GM06990 (cell line): ENCODE data around the gene INVS.
A peak's percentile ranks its signal among the peaks of the same experiment; 100 is the strongest.
"Not testable (repeated sequence)": the region's sequence is repeated elsewhere in the genome, so short reads cannot be mapped to it uniquely, and the experiment has no call there.

Experiments used
- DNase-seq: peaks from one replicate; pipeline ENCODE4 v3.0.0-alpha.2; 2011; ENCODE audit not compliant: insufficient read length; ENCODE audit errors: extremely low read depth
- H3K27me3 ChIP-seq: replicated peaks from 2 replicates; pipeline ENCODE4 v1.6.0; 2011; ENCODE audit warnings: low read length; ENCODE audit not compliant: control insufficient read depth, insufficient read depth
- H3K36me3 ChIP-seq: 2 replicates; pipeline ENCODE4 v1.5.1; 2011; ENCODE audit warnings: low read length; ENCODE audit not compliant: control insufficient read depth, insufficient read depth
- H3K4me3 ChIP-seq: replicated peaks from 2 replicates; pipeline ENCODE4 v1.5.1; 2011; ENCODE audit warnings: low read depth, mild to moderate bottlenecking, control low read depth, low read length
- TF ChIP-seq, protein P1 (sequence below): IDR thresholded peaks from 2 replicates; pipeline ENCODE4 v1.5.1; 2011; ENCODE audit warnings: low read length, control low read depth, mild to moderate bottlenecking, inconsistent platforms; ENCODE audit not compliant: insufficient read depth, poor library complexity, severe bottlenecking

Gene INVS

DNA sequence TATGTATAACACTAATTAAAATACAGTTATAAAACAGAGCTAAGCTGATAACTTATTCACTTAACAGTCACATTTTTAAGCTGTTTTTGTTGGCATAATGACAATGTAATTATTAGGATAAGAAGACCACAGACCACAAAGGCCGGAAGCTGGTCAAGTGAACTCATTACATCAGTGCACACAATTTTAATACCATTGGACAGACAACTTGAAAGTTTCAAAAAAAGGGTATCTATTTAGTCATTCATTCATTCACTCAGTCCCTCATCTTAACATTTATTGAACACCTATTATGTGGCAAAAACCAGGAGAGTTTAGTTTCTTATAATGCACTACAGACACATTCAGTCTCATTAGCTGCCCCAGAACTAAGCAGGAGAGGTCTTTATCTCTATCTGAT, 11.8 kb upstream of the INVS start:
- Histone ChIP-seq H3K4me3 (no peak overlapping the region), H3K27me3 (no peaks in the 10 kb centered on the region), H3K36me3 (no peaks in the 10 kb centered on the region)
- TF ChIP-seq, protein P1, sequence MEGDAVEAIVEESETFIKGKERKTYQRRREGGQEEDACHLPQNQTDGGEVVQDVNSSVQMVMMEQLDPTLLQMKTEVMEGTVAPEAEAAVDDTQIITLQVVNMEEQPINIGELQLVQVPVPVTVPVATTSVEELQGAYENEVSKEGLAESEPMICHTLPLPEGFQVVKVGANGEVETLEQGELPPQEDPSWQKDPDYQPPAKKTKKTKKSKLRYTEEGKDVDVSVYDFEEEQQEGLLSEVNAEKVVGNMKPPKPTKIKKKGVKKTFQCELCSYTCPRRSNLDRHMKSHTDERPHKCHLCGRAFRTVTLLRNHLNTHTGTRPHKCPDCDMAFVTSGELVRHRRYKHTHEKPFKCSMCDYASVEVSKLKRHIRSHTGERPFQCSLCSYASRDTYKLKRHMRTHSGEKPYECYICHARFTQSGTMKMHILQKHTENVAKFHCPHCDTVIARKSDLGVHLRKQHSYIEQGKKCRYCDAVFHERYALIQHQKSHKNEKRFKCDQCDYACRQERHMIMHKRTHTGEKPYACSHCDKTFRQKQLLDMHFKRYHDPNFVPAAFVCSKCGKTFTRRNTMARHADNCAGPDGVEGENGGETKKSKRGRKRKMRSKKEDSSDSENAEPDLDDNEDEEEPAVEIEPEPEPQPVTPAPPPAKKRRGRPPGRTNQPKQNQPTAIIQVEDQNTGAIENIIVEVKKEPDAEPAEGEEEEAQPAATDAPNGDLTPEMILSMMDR = no peak
- peak; percentile 32 for DNase-seq

DNA sequence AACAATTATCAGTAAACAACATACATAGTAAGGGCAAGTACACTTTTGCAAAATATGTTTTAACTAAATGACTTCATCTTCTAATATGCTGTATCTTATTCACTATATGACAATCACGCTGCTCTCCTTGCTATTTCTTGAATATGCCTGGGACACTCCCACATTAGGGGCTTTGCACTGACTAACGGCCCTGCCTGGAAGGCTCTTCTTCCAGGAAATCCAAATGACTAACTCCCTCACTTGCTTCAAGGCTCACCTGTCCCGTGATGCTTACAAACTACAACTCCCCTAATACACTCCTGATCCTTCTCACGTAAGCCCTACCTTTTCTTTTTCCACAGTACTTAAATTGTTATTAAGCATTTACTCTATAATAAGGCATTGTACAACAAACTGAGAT, 10.8 kb upstream of the INVS start:
- TF ChIP-seq, protein P1 = no peak
- no peak for DNase-seq
- no peaks in the 10 kb centered on the region for H3K27me3 ChIP-seq

DNA sequence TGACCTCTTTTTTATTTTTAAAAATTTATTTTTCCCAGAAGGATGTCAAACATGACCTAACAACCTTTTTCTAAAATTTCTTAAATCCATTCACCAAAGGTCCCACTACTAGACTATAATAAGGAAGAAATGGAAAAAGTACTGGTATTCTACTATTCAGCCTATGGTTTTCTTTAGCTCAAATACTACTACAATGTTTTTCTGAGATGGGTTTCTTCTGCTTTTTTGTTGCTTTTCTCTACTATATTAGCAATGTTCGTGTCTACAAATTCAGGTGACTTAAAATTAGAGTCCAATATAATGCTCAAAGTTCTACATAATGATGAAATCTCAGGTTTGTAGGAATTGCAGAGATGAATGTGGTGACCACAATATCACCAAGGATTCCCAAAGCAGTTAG, 8.2 kb upstream of the INVS start:
- no peak for DNase-seq
- TF ChIP-seq, protein P1 = no peak
- H3K27me3 ChIP-seq = no peaks in the 10 kb centered on the region
- no peaks in the 10 kb centered on the region for H3K36me3 ChIP-seq
- H3K4me3 ChIP-seq = no peak overlapping the region

More for the DNA sequence above, 10.8 kb upstream of the INVS start:
- H3K4me3 ChIP-seq = no peak overlapping the region
- no peaks in the 10 kb centered on the region for H3K36me3 ChIP-seq

DNA sequence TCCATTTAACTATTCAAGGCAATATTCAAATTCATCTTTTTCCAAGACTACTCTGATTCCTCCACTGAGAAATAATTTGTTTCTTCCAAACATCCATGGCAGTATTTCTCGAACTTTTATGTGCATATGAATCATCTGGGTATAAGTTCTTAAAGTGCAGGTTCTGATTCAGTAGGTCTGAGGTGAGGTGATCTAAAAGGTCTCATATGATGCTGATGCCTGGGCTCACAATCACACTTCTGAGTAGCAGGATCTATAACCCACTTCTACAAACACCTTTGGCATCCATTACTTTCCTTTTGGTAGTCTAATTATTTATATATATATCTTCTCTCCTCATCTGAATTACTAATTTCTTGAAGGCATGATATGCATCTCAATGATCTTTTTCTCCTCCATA, 7.4 kb upstream of the INVS start:
- TF ChIP-seq, protein P1 = no peak
- H3K4me3 ChIP-seq = no peak overlapping the region
- DNase-seq = no peak

DNA sequence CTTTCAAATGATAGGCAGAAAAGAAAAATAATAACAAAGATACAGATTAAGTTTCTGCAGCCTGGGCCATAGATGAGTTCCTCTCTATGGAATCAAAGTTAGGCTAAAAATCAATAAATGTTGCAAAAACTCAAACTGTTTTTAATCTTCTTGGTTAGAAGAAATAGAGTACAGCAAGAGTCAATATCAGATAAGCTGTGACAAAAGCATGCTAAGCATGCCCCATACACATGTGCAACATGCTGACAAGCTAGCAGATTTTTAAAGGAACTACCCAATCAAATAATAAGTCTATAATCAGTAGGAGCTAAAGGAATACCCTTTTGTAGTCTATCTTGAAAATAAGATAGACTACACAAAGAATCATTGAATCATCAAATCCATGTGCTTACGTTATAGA, 7.0 kb upstream of the INVS start:
- H3K4me3 ChIP-seq = no peak overlapping the region
- TF ChIP-seq, protein P1 = no peak
- H3K27me3 ChIP-seq = no peaks in the 10 kb centered on the region
- no peaks in the 10 kb centered on the region for H3K36me3 ChIP-seq
- no peak for DNase-seq

More for the DNA sequence above, 7.4 kb upstream of the INVS start:
- Histone ChIP-seq H3K36me3 (no peaks in the 10 kb centered on the region), H3K27me3 (no peaks in the 10 kb centered on the region)

DNA sequence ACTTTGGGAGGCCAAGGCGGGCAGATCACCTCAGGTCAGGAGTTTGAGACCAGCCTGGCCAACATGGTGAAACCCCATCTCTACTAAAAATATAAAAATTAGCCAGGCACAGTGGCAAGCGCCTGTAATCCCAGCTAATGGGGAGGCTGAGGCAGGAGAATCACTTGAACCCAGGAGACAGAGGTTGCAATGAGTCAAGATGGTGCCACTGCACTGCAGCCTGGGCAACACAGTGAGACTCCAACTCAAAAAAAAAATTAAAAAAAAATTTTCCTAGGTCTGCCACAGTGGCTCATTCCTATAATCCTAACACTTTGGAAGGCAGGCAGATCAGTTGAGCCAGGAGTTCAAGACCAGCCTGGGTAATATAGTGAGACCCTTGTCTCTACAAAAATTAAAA, 4.6 kb upstream of the INVS start:
- not testable (repeated sequence) for H3K36me3 ChIP-seq, H3K27me3 ChIP-seq, H3K4me3 ChIP-seq, DNase-seq
